ENCODE measurements around the gene FAM171A1. TPM values are rescaled to one million over a fixed set of nuclear protein-coding genes. Genes with fewer than 3 reads are reported as not detected.

The FAM171A1 gene
- total and polyA plus RNA-seq, 2 of the 13 experiments (the other 11 are each of a cell fraction or from before 2014, with no cell fraction given), result 21.5 to 34.7 TPM

- no peak for TF ChIP-seq TFDP2 (CRISPR knock-in tag; IDR thresholded peaks at IDR 0.05)
- no peak for TF ChIP-seq ARNT (IDR thresholded peaks at IDR 0.05)
- TF ChIP-seq CENPX (CRISPR knock-in tag; IDR thresholded peaks at IDR 0.05), result no peak
- no peak for TF ChIP-seq SMAD3 (CRISPR knock-in tag; IDR thresholded peaks at IDR 0.05)
- TF ChIP-seq ZNF784 (CRISPR knock-in tag; IDR thresholded peaks at IDR 0.05; ENCODE audit: borderline replicate concordance), result no peak
- no peak for TF ChIP-seq CEBPZ (IDR thresholded peaks at IDR 0.05; ENCODE audit: low read length)
- TF ChIP-seq ZNF652 (CRISPR knock-in tag; IDR thresholded peaks at IDR 0.05; ENCODE audit: borderline replicate concordance, low read depth), result no peak
- TF ChIP-seq ZC3H13 (CRISPR knock-in tag; IDR thresholded peaks at IDR 0.05), result no peak
- TF ChIP-seq PHF8 (CRISPR knock-in tag; IDR thresholded peaks at IDR 0.05), result no peak
- TF ChIP-seq ZNF619 (CRISPR knock-in tag; IDR thresholded peaks at IDR 0.05), result no peak
Measured at GRCh38 chr10:15420858-15421257, 49.8 kb upstream of the FAM171A1 start (continued).
